HepG2 (cell line): ENCODE results near the gene TNFAIP3. TPM values are rescaled to one million over a fixed set of nuclear protein-coding genes. Genes with fewer than 3 reads are reported as not detected.

Experiments used
- ATAC-seq: fragments of 200-7000 bp; cut with Tn5 transposase; 3 replicates; pipeline ENCODE4 v1.9.1; 2020; ENCODE audit warnings: mild to moderate bottlenecking, moderate library complexity
- BruUV-seq: library from RNA; stranded (reverse); fragments of 400-500 nt; replicated peaks from 2 replicates; lab custom pipeline; 2021; lab: Mats Ljungman, UMichigan
- CTCF ChIA-PET: fragments of 300-600 bp; formaldehyde crosslinking; extraction: SDS; loops from one replicate; lab custom pipeline; 2021; ENCODE audit warnings: low total read pairs, inconsistent platforms, low intra/inter-chr PET ratio; lab: Yijun Ruan, JAX
- POLR2A ChIA-PET: fragments of 350-600 bp; sonication (Branson Sonifier 250); formaldehyde crosslinking; loops from one replicate; lab custom pipeline; 2020; ENCODE audit warnings: antibody characterized with exemption, inconsistent platforms; lab: Yijun Ruan, JAX
- DNase-seq: peaks from one replicate; pipeline ENCODE4 v3.0.0-alpha.2; 2015; ENCODE audit warnings: low spot score
- FAIRE-seq: peaks from 3 replicates; lab custom pipeline; 2011; peaks lifted over from hg19 to GRCh38; lab: Jason Lieb, UNC
- H2AFZ ChIP-seq: one replicate; pipeline ENCODE4 v1.6.1; 2011; ENCODE audit warnings: low read length, inconsistent platforms
- H3K27ac ChIP-seq: fragments of 300-600 bp; 3 replicates; pipeline ENCODE4 v1.8.0; 2011; ENCODE audit warnings: mixed run types, mild to moderate bottlenecking, mixed read lengths, low read length, inconsistent platforms; ENCODE audit not compliant: insufficient read depth; ENCODE audit errors: extremely low read length
- H3K27me3 ChIP-seq, 2 experiments: fragments of 200-600 bp in 1 of 2; 2 replicates in 1 of 2; 3 replicates in 1 of 2; pipeline versions ENCODE4 v1.6.0 to v1.8.0; 2011; ENCODE audit warnings: low read length in 2 of 2, mild to moderate bottlenecking in 2 of 2, moderate library complexity in 2 of 2, inconsistent platforms in 1 of 2; ENCODE audit not compliant: insufficient read depth in 2 of 2, control insufficient read depth in 1 of 2
- H3K36me3 ChIP-seq, 2 experiments: fragments of 200-600 bp in 1 of 2; replicated peaks in 1 of 2; 2 replicates in 1 of 2; 3 replicates in 1 of 2; pipeline versions ENCODE4 v1.5.1 to v1.8.0; 2011; ENCODE audit warnings: low read length in 2 of 2, inconsistent platforms in 1 of 2; ENCODE audit not compliant: insufficient read depth in 2 of 2, control insufficient read depth in 1 of 2
- H3K4me1 ChIP-seq: 2 replicates; pipeline ENCODE4 v1.5.1; 2012; ENCODE audit warnings: low read length, inconsistent platforms; ENCODE audit not compliant: insufficient read depth
- H3K4me2 ChIP-seq: 2 replicates; pipeline ENCODE4 v1.6.0; 2011; ENCODE audit warnings: low read depth, low read length, inconsistent platforms
- H3K4me3 ChIP-seq, 3 experiments: fragments of 200-600 bp in 1 of 3; sonication (generic), shearing (Covaris generic) in 1 of 3; replicated peaks in 1 of 3; 2 replicates each; pipeline ENCODE4 v1.5.1; 2011 to 2016; ENCODE audit warnings: low read length in 3 of 3, inconsistent platforms in 2 of 3, low read depth in 2 of 3, mild to moderate bottlenecking in 2 of 3, control low read depth in 1 of 3, mixed read lengths in 1 of 3; ENCODE audit not compliant: insufficient read depth in 1 of 3
- H3K79me2 ChIP-seq: one replicate; pipeline ENCODE4 v1.6.1; 2011; ENCODE audit warnings: low read length, inconsistent platforms; ENCODE audit not compliant: insufficient read depth
- H3K9ac ChIP-seq: 2 replicates; pipeline ENCODE4 v1.6.0; 2011; ENCODE audit warnings: mild to moderate bottlenecking, low read depth, low read length, inconsistent platforms; ENCODE audit not compliant: insufficient read depth
- H3K9me3 ChIP-seq: 2 replicates; pipeline ENCODE4 v1.5.1; 2012; ENCODE audit warnings: mild to moderate bottlenecking, low read length
- H4K20me1 ChIP-seq: 2 replicates; pipeline ENCODE4 v1.6.0; 2011; ENCODE audit warnings: inconsistent platforms, mild to moderate bottlenecking, low read length, moderate library complexity; ENCODE audit not compliant: insufficient read depth
- BORCS8-MEF2B ChIP-seq: sonication (generic); formaldehyde crosslinking; IDR thresholded peaks from 2 replicates; pipeline ENCODE4 v1.8.0; 2022; ENCODE audit warnings: mild to moderate bottlenecking, missing genetic modification reagents
- ESRRA ChIP-seq: sonication (generic); formaldehyde crosslinking; IDR thresholded peaks from 2 replicates; pipeline ENCODE4 v1.5.1; 2020; ENCODE audit warnings: mild to moderate bottlenecking, low read depth, missing genetic modification reagents
- HNF4G ChIP-seq, 2 experiments: sonication (generic) in 1 of 2; formaldehyde crosslinking in 1 of 2; IDR thresholded peaks; 2 replicates each; pipeline versions ENCODE4 v1.4.0 to v1.6.1; 2011 to 2020; ENCODE audit warnings: borderline replicate concordance in 2 of 2, low read depth in 2 of 2, mild to moderate bottlenecking in 2 of 2, low read length in 1 of 2, missing genetic modification reagents in 1 of 2, moderate library complexity in 1 of 2
- HNRNPLL ChIP-seq: fragments of 200-400 bp; formaldehyde crosslinking; IDR thresholded peaks from 2 replicates; pipeline ENCODE4 v1.6.1; 2017; ENCODE audit warnings: mild to moderate bottlenecking, low read depth, low read length; ENCODE audit not compliant: poor library complexity, severe bottlenecking
- KDM5A ChIP-seq: fragments of 200-600 bp; sonication (generic); IDR thresholded peaks from 2 replicates; pipeline ENCODE4 v1.7.0; 2018; ENCODE audit warnings: antibody characterized with exemption, mild to moderate bottlenecking, low read length, borderline replicate concordance
- LCORL ChIP-seq, 2 experiments: fragments of 450-650 bp in 1 of 2; sonication (generic) in 1 of 2; formaldehyde crosslinking in 1 of 2; IDR thresholded peaks; 2 replicates each; pipeline versions ENCODE4 v1.5.0 to v1.6.1; 2017 to 2020; ENCODE audit warnings: antibody characterized with exemption in 1 of 2, missing genetic modification reagents in 1 of 2
- NAIF1 ChIP-seq: sonication (generic); formaldehyde crosslinking; IDR thresholded peaks from 2 replicates; pipeline ENCODE4 v1.5.0; 2020; ENCODE audit warnings: mild to moderate bottlenecking, missing genetic modification reagents, borderline replicate concordance
- NR2F2 ChIP-seq: IDR thresholded peaks from 2 replicates; pipeline ENCODE4 v1.6.1; 2012; ENCODE audit warnings: low read depth, inconsistent platforms, borderline replicate concordance
- SP5 ChIP-seq: IDR thresholded peaks from 2 replicates; pipeline ENCODE4 v1.6.1; 2016; ENCODE audit warnings: low read depth, borderline replicate concordance
- TEAD3 ChIP-seq: optimal IDR thresholded peaks from 2 replicates; pipeline ENCODE3; 2016; ENCODE audit warnings: borderline replicate concordance
- ZNF280D ChIP-seq: sonication (generic); formaldehyde crosslinking; IDR thresholded peaks from 2 replicates; pipeline ENCODE4 v1.5.1; 2020; ENCODE audit warnings: mild to moderate bottlenecking, missing genetic modification reagents
- ZNF331 ChIP-seq: sonication (generic); formaldehyde crosslinking; IDR thresholded peaks from 2 replicates; pipeline ENCODE4 v1.4.0; 2020; ENCODE audit warnings: missing genetic modification reagents
- ZNF574 ChIP-seq: sonication (generic); formaldehyde crosslinking; IDR thresholded peaks from 2 replicates; pipeline ENCODE4 v1.4.0; 2020; ENCODE audit warnings: missing genetic modification reagents
- WGBS: methylation state at CpG from one replicate; pipeline ENCODE4 v1.1.6; 2017; ENCODE audit warnings: low lambda C conversion rate; 5-methylcytosine and 5-hydroxymethylcytosine counted together
- in situ Hi-C: cut with HindIII; loops from 2 replicates; pipeline ENCODE4 v1.10.0; 2017; ENCODE audit warnings: low pct_unique_long_range_greater_than_20kb; ENCODE audit not compliant: extremely low pct_ligation_motif_present
- intact Hi-C: fragments of 100-400 bp; cut with micrococcal nuclease; formaldehyde crosslinking; loops from one replicate; pipeline ENCODE4 v1.10.0; 2022; ENCODE audit not compliant: unreplicated experiment
- polyA plus RNA-seq, 8 experiments: library from polyadenylated mRNA; depleted of rRNA in 3 of 8; stranded (reverse) in 7 of 8; unstranded in 1 of 8; fragments of >200 nt; fragmentation: Illumina TruSeq in 4 of 8; extraction: Trizol in 4 of 8; gene quantifications; 2 replicates each; pipeline versions ENCODE4 v1.2.1 to v1.2.3, GENCODE V29; 2011 to 2016; ENCODE audit warnings: low read depth in 4 of 8, missing spikeins in 1 of 8, mixed read lengths in 1 of 8; ENCODE audit not compliant: insufficient read depth in 1 of 8
- total RNA-seq, 5 experiments: library from RNA; depleted of rRNA; stranded (reverse); fragments of >200 nt; fragmentation: Illumina TruSeq; extraction: Trizol; gene quantifications; 2 replicates each; pipeline ENCODE4 v1.2.3, GENCODE V29; 2016; ENCODE audit warnings: low read depth in 1 of 5

The TNFAIP3 gene
- total and polyA plus RNA-seq, 2 of the 13 experiments (the other 11 are each of a cell fraction or from before 2014, with no cell fraction given) = 28.2 to 47.1 TPM

DNA sequence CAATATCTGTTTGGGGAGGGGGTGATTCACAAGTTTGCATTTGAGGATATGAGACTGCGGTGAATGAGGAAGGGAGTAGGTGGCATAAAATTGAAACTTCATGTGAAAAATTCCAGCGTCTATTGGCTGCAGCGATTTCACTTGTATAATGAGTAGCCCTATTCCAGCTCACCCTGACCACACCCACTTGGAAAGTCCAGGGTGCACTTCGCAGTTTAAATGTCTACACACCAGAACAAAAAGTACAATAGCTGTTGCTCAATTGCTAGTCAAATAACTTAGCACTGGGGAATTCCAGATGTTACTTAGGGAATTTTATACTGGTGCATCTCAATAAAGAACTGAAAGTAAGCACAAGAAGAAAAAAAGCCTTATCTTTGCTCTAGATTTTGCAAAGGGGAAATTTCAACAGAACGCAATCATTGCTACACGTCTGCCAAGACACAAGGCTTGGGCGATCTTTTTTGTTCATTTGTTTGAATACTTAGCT is 6.3 kb downstream of the TNFAIP3 start:
- ChIA-PET POLR2A (interaction anchor here (0.8 to 3.3 kb wide), 5 partner anchors 8 to 150 kb away, joined by 3 to 15 read pairs (median 5); no protein-coding TSS in a partner anchor), CTCF (no interaction called here)
- Histone ChIP-seq H3K36me3 (peaks cover 32 to 70% of the 10 kb centered on the region in 2 experiments), H3K9me3 (no peaks in the 10 kb centered on the region), H3K4me1 (peaks cover 69% of the 10 kb centered on the region), H3K79me2 (peaks cover 82% of the 10 kb centered on the region), H3K9ac (no peak overlapping the region), H3K4me3 (peak overlapping the region; percentile 9 to 100 (median 22); a peak in 2 of 6 replicates), H3K27ac (peak overlapping the region; percentile 50), H3K27me3 (no peaks in the 10 kb centered on the region; a peak in 1 of 5 replicates), H2AFZ (no peak overlapping the region), H4K20me1 (peaks cover 56% of the 10 kb centered on the region), H3K4me2 (peak overlapping the region; percentile 96)
- peak; percentile 99 for DNase-seq
- no TSS peak for BruUV-seq
- intact Hi-C loops (loop anchor here (5.0 kb wide), 1 partner anchor 234 kb away; the partner anchor contains the start of gene PERP), in situ Hi-C loops (no loop called here)
- peak; percentile 89 for FAIRE-seq
- WGBS = 8% methylated on average over 7 of the region's 7 CpGs
- ATAC-seq = peak; percentile 95
- peak; percentile 87 for TF ChIP-seq LCORL (IDR thresholded peaks at IDR 0.05)
- TF ChIP-seq LCORL (CRISPR knock-in tag; IDR thresholded peaks at IDR 0.05) = peak; percentile 89
- peak; percentile 44; the same call in 1 of the 2 replicates for TF ChIP-seq ZNF574 (CRISPR knock-in tag)
- TF ChIP-seq HNRNPLL = peak; percentile 67
- TF ChIP-seq KDM5A = peak; percentile 57; the same call in 1 of the 2 replicates
- peak; percentile 39; the same call in 1 of the 2 replicates for TF ChIP-seq NR2F2
- TF ChIP-seq ESRRA (CRISPR knock-in tag) = no peak
- peak; percentile 87 for TF ChIP-seq HNF4G (IDR thresholded peaks at IDR 0.05; ENCODE audit: borderline replicate concordance, low read depth, low read length)
- no peak for TF ChIP-seq HNF4G (CRISPR knock-in tag; IDR thresholded peaks at IDR 0.05; ENCODE audit: borderline replicate concordance, low read depth)
- peak; percentile 67; the same call in 1 of the 2 replicates for TF ChIP-seq SP5 (CRISPR knock-in tag)
- peak; percentile 94 for TF ChIP-seq TEAD3
- no peak for TF ChIP-seq ZNF280D (CRISPR knock-in tag)
- TF ChIP-seq ZNF331 (CRISPR knock-in tag) = peak; percentile 70; the same call in 1 of the 2 replicates
- peak; percentile 96 for TF ChIP-seq NAIF1 (CRISPR knock-in tag)
- TF ChIP-seq BORCS8-MEF2B (CRISPR knock-in tag) = no peak
